ENCODE data around the gene RAG1.
A peak's percentile ranks its signal among the peaks of the same experiment; 100 is the strongest.

- peak; percentile 76 for TF ChIP-seq CTCF (conservative IDR thresholded peaks at IDR 0.05; ENCODE audit: low read depth, low read length)
- TF ChIP-seq EZH2 (IDR thresholded peaks at IDR 0.05; ENCODE audit: borderline replicate concordance, low read depth, low read length, poor library complexity, severe bottlenecking): no peak
These were observed 26.8 kb upstream of the RAG1 start for GRCh38 chr11:36540998-36541397.
